Mesendoderm (in vitro differentiated cells): ENCODE results near the gene ADAMTS7.
"Not testable (repeated sequence)": the region's sequence is repeated elsewhere in the genome, so short reads cannot be mapped to it uniquely, and the experiment has no call there.

Experiments
- DNase-seq: peaks from one replicate; pipeline ENCODE4 v3.0.0; 2013
- H2AK5ac ChIP-seq: 2 replicates; pipeline ENCODE4 v1.6.1; 2013; ENCODE audit warnings: low read length, inconsistent platforms
- H2BK120ac ChIP-seq: 2 replicates; pipeline ENCODE4 v1.6.1; 2013; ENCODE audit warnings: low read depth, mild to moderate bottlenecking, low read length, moderate library complexity, mixed read lengths
- H2BK15ac ChIP-seq: replicated peaks from 2 replicates; pipeline ENCODE4 v1.6.1; 2013; ENCODE audit warnings: low read depth, mild to moderate bottlenecking, moderate library complexity
- H2BK5ac ChIP-seq: 2 replicates; pipeline ENCODE4 v1.6.1; 2013; ENCODE audit warnings: low read length, inconsistent platforms
- H3K18ac ChIP-seq: 2 replicates; pipeline ENCODE4 v1.6.1; 2013; ENCODE audit warnings: mild to moderate bottlenecking, low read length, mixed read lengths
- H3K23ac ChIP-seq: one replicate; pipeline ENCODE4 v1.6.1; 2013; ENCODE audit warnings: low read length
- H3K27ac ChIP-seq: 2 replicates; pipeline ENCODE4 v1.5.1; 2013; ENCODE audit warnings: low read depth, mild to moderate bottlenecking, inconsistent platforms, low read length, moderate library complexity
- H3K27me3 ChIP-seq: 2 replicates; pipeline ENCODE4 v1.6.1; 2013; ENCODE audit warnings: low read length, control low read depth, mild to moderate bottlenecking, inconsistent platforms; ENCODE audit not compliant: insufficient read depth, poor library complexity
- H3K36me3 ChIP-seq: 2 replicates; pipeline ENCODE4 v1.6.1; 2013; ENCODE audit warnings: low read length, inconsistent platforms; ENCODE audit not compliant: control insufficient read depth, insufficient read depth
- H3K4ac ChIP-seq: one replicate; pipeline ENCODE4 v1.6.1; 2013; ENCODE audit warnings: low read depth, mild to moderate bottlenecking, low read length, moderate library complexity
- H3K4me1 ChIP-seq: 2 replicates; pipeline ENCODE4 v1.6.1; 2013; ENCODE audit warnings: low read depth, low read length, inconsistent platforms; ENCODE audit not compliant: control insufficient read depth
- H3K4me2 ChIP-seq: 2 replicates; pipeline ENCODE4 v1.6.1; 2013; ENCODE audit warnings: low read length
- H3K4me3 ChIP-seq: 2 replicates; pipeline ENCODE4 v1.5.1; 2013; ENCODE audit warnings: mild to moderate bottlenecking, low read length
- H3K56ac ChIP-seq: one replicate; pipeline ENCODE4 v1.6.1; 2013; ENCODE audit warnings: low read length
- H3K79me1 ChIP-seq: 2 replicates; pipeline ENCODE4 v1.6.1; 2013; ENCODE audit warnings: low read length, inconsistent platforms
- H3K79me2 ChIP-seq: 2 replicates; pipeline ENCODE4 v1.6.1; 2013; ENCODE audit warnings: mild to moderate bottlenecking, low read length; ENCODE audit not compliant: control insufficient read depth, insufficient read depth
- H3K9ac ChIP-seq: 2 replicates; pipeline ENCODE4 v1.6.1; 2013; ENCODE audit warnings: low read length, inconsistent platforms
- H4K5ac ChIP-seq: one replicate; pipeline ENCODE4 v1.6.1; 2013; ENCODE audit warnings: low read length
- H4K8ac ChIP-seq: one replicate; pipeline ENCODE4 v1.6.1; 2013; ENCODE audit warnings: low read depth, mild to moderate bottlenecking, control low read depth, low read length, moderate library complexity
- WGBS: extraction: QIAGEN DNeasy Blood & Tissue Kit; methylation state at CpG from one replicate; pipeline ENCODE4 v1.1.7; 2013; ENCODE audit warnings: low lambda C conversion rate, missing lambda C conversion rate; ENCODE audit not compliant: insufficient coverage; ENCODE audit errors: extremely low coverage; 5-methylcytosine and 5-hydroxymethylcytosine counted together

ADAMTS7 gene

GRCh38 chr15:78841891-78842290, 30.6 kb upstream of the ADAMTS7 start:
- Histone ChIP-seq H3K9ac (no peak overlapping the region), H3K79me2 (no peaks in the 10 kb centered on the region), H3K36me3 (no peaks in the 10 kb centered on the region), H3K4me2 (no peak overlapping the region), H3K27me3 (no peaks in the 10 kb centered on the region), H3K18ac (no peak overlapping the region), H2BK120ac (no peak overlapping the region), H4K8ac (no peak overlapping the region), H3K4me1 (no peaks in the 10 kb centered on the region), H3K4ac (no peak overlapping the region), H3K4me3 (no peak overlapping the region), H3K27ac (no peak overlapping the region), H3K79me1 (no peaks in the 10 kb centered on the region), H2BK15ac (no peak overlapping the region), H2AK5ac (no peak overlapping the region), H3K56ac (no peak overlapping the region), H4K5ac (no peak overlapping the region), H2BK5ac (no peak overlapping the region), H3K23ac (no peak overlapping the region)
- DNase-seq: no peak
- no CpG with 5 or more reads among the region's 6 CpGs for WGBS

- Histone ChIP-seq H3K4me3 (no peak overlapping the region), H2BK5ac (no peak overlapping the region), H3K18ac (no peak overlapping the region), H3K27me3 (no peaks in the 10 kb centered on the region), H3K23ac (no peak overlapping the region), H3K56ac (no peak overlapping the region), H3K9ac (no peak overlapping the region), H3K79me2 (no peaks in the 10 kb centered on the region), H2BK15ac (no peak overlapping the region), H3K79me1 (no peaks in the 10 kb centered on the region), H4K5ac (no peak overlapping the region), H3K36me3 (no peaks in the 10 kb centered on the region), H3K4me2 (no peak overlapping the region), H3K27ac (no peak overlapping the region), H2BK120ac (no peak overlapping the region), H2AK5ac (no peak overlapping the region), H3K4me1 (no peaks in the 10 kb centered on the region), H4K8ac (no peak overlapping the region), H3K4ac (no peak overlapping the region)
- DNase-seq: no peak
- no CpG with 5 or more reads among the region's 3 CpGs for WGBS
Measured at GRCh38 chr15:78841376-78841706, 30.1 kb upstream of the ADAMTS7 start.

- no peaks in the 10 kb centered on the region for H3K27me3 ChIP-seq
- no peak overlapping the region for H4K5ac ChIP-seq
- H3K18ac ChIP-seq: no peak overlapping the region
- no peak overlapping the region for H3K4me2 ChIP-seq
- H3K36me3 ChIP-seq: no peaks in the 10 kb centered on the region
- H3K4ac ChIP-seq: no peak overlapping the region
- no peaks in the 10 kb centered on the region for H3K4me1 ChIP-seq
- peak; percentile 32 for DNase-seq
- no peaks in the 10 kb centered on the region for H3K79me2 ChIP-seq
- no peak overlapping the region for H3K9ac ChIP-seq
- no peak overlapping the region for H3K27ac ChIP-seq
- no peak overlapping the region for H3K4me3 ChIP-seq
- no peaks in the 10 kb centered on the region for H3K79me1 ChIP-seq
- no peak overlapping the region for H2BK120ac ChIP-seq
- no peak overlapping the region for H3K23ac ChIP-seq
- H2BK15ac ChIP-seq: no peak overlapping the region
- WGBS: no CpG with 5 or more reads among the region's 7 CpGs
- no peak overlapping the region for H2AK5ac ChIP-seq
- no peak overlapping the region for H4K8ac ChIP-seq
- H2BK5ac ChIP-seq: no peak overlapping the region
- H3K56ac ChIP-seq: no peak overlapping the region
Measured at GRCh38 chr15:78840661-78841375, 29.6 kb upstream of the ADAMTS7 start.

- not testable (repeated sequence) for H3K79me2 ChIP-seq, H3K36me3 ChIP-seq, DNase-seq, H3K18ac ChIP-seq, H3K27ac ChIP-seq, H4K8ac ChIP-seq, H3K4me3 ChIP-seq, H2BK15ac ChIP-seq, H2BK120ac ChIP-seq, H3K79me1 ChIP-seq, H3K9ac ChIP-seq, H2AK5ac ChIP-seq, H3K4me2 ChIP-seq, H3K4ac ChIP-seq, H3K56ac ChIP-seq, H3K27me3 ChIP-seq, H3K23ac ChIP-seq, H2BK5ac ChIP-seq, H3K4me1 ChIP-seq, H4K5ac ChIP-seq
- no CpG with 5 or more reads among the region's 6 CpGs for WGBS
Measured at GRCh38 chr15:78839151-78839550, 27.9 kb upstream of the ADAMTS7 start.

GRCh38 chr15:78838489-78838888, 27.2 kb upstream of the ADAMTS7 start:
- Histone ChIP-seq H3K36me3 (no peaks in the 10 kb centered on the region), H3K4me1 (no peaks in the 10 kb centered on the region), H3K79me1 (no peaks in the 10 kb centered on the region), H4K5ac (no peak overlapping the region), H2BK5ac (no peak overlapping the region), H3K4ac (no peak overlapping the region), H2BK120ac (no peak overlapping the region), H3K79me2 (no peaks in the 10 kb centered on the region), H3K9ac (no peak overlapping the region), H3K27ac (no peak overlapping the region), H3K27me3 (no peaks in the 10 kb centered on the region), H3K4me2 (no peak overlapping the region), H3K56ac (no peak overlapping the region), H3K18ac (no peak overlapping the region), H3K23ac (no peak overlapping the region), H2AK5ac (no peak overlapping the region), H3K4me3 (no peak overlapping the region), H2BK15ac (no peak overlapping the region), H4K8ac (no peak overlapping the region)
- no CpG with 5 or more reads among the region's 3 CpGs for WGBS
- no peak for DNase-seq

GRCh38 chr15:78837543-78837942, 26.3 kb upstream of the ADAMTS7 start:
- H3K27ac ChIP-seq: no peak overlapping the region
- no peaks in the 10 kb centered on the region for H3K36me3 ChIP-seq
- H4K5ac ChIP-seq: no peak overlapping the region
- no peak overlapping the region for H2BK15ac ChIP-seq
- H3K4ac ChIP-seq: no peak overlapping the region
- no peaks in the 10 kb centered on the region for H3K4me1 ChIP-seq
- H4K8ac ChIP-seq: no peak overlapping the region
- no peaks in the 10 kb centered on the region for H3K79me1 ChIP-seq
- no peak overlapping the region for H2AK5ac ChIP-seq
- no CpG with 5 or more reads among the region's 8 CpGs for WGBS
- no peaks in the 10 kb centered on the region for H3K79me2 ChIP-seq
- no peak overlapping the region for H2BK120ac ChIP-seq
- H3K27me3 ChIP-seq: no peaks in the 10 kb centered on the region
- no peak overlapping the region for H3K18ac ChIP-seq
- no peak overlapping the region for H3K23ac ChIP-seq
- no peak overlapping the region for H3K4me3 ChIP-seq
- H3K56ac ChIP-seq: peak overlapping the region; percentile 25
- peak; percentile 45 for DNase-seq
- no peak overlapping the region for H3K4me2 ChIP-seq
- H3K9ac ChIP-seq: no peak overlapping the region
- no peak overlapping the region for H2BK5ac ChIP-seq
